HL-60/S4 treated with phorbol 12-myristate 13-acetate at 8.2 ng/mL for 4 days and 3 days (cell line): ENCODE measurements around the gene GORASP1.

Experiments
- in situ Hi-C: fragments of 300-500 bp; cut with MboI; formaldehyde crosslinking; loops from 2 replicates; pipeline ENCODE4 v1.15.0; 2022; ENCODE audit warnings: low sequenced_read_pairs

GORASP1 gene

DNA sequence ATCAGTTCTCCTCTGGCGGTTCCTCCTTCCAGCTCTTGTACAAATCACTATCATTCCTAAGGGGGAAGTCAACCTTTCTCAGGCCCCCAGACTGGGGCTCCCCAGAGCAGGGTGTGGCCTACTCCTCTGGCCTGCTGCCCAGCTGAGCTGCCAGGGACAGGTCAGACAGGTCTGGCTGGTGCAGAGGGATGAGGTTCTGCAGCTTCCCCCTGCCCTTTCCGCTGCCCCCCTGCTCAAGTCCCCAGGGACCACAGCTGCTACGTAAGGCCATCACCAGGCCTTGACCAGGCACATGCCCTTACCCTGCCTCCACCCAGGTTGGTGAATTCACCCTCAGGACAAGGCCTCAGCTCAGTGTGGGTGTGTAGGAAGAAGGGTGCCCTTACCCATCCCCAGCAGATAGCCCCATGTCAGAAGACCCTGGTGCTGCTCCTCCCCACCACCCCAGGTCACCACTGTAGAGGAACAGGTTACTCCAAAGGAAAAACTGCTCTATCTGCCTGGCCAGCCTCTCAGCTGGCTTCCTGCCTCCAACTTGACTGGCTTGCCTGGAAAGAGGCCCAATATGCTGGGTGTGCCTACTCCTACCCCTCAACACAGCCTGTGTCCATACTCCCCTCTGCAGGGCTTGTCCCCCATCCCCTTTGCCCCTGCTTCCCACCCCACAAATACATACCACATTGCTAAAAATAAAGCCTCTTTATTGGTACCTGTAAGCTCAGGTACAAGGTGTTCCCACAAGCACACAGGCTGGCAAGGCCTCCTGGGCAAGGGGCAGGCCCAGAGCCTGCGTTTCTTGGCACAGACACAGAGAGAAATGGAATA lies 34.0 kb upstream of the GORASP1 start:
- in situ Hi-C loops: no loop called here

DNA sequence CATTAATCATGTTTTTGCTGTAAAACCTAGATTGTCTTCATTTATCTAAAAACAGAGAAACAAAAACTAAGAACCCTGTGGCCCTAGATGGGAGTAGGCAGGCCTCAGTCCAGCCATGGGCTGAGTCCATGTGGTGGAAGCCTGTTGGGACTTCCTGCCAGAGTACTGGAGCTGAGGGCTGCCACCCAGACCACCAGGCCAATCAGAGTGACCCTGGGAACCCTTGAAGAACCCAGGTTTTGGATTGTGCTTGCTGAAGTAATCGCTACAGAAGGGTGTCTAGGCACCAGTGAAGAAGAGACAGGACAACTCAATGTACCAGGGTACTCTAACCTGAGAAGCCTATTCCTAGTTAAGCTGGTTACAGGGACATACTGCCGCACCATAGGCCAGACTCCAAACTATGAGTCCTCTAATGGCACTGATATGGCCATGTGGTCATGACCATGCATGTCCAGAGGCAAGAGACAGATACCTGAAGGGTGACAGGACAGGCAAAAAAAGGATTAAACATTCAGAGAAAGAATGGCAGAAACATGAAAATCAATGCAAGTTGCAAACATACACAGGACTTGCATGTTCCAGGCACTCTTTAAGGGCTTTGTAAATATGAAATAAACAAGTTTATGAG lies 33.0 kb upstream of the GORASP1 start:
- in situ Hi-C loops: no loop called here

DNA sequence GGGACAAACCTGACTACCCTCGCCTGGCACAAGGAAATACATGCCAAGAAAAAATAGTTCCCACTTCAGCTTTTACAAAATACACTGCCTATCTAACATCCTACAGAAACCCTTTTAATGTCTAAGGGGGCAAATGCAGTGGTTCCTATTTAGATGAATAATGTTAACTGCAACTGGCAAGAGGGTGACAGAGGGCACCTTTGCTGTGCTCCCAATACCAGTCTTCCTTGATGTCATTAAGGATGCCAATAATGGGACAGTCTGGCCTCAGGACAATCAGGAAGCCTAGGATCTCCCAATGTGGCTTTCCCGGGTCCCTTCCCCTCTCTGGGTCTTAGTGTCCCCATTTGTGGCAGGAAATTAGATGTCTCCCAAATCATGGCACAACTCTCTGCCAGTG lies 32.0 kb upstream of the GORASP1 start:
- in situ Hi-C loops: no loop called here

DNA sequence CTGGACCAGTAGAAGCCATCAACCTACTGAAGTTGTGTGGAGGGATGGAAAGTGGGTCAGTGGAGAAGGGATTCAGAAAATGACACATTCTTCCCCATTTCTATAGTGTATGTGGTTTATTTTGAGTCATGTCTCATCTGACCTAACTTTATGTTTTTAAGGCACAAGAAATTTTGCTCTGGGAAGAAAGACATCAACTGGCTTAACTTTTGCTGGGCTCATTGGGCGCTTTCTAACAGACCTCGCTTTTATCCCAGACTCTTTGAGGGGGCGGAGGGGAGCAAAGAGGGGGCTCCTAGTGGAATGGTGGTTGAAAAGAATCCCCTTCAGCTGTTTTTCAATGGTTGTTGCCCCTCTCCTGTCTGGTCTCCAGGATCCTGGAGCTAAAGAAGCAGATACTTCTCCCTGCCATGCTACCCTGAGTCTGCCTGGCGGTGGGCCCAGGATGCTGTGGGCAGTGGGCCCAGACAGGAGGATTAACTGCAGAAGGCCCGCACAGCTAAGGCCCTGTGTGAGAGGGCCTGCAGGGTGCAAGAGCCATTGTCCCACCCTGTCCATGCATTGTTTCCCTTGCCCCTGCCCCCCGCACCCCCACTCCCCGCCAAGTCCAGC lies 31.5 kb upstream of the GORASP1 start:
- in situ Hi-C loops: no loop called here

DNA sequence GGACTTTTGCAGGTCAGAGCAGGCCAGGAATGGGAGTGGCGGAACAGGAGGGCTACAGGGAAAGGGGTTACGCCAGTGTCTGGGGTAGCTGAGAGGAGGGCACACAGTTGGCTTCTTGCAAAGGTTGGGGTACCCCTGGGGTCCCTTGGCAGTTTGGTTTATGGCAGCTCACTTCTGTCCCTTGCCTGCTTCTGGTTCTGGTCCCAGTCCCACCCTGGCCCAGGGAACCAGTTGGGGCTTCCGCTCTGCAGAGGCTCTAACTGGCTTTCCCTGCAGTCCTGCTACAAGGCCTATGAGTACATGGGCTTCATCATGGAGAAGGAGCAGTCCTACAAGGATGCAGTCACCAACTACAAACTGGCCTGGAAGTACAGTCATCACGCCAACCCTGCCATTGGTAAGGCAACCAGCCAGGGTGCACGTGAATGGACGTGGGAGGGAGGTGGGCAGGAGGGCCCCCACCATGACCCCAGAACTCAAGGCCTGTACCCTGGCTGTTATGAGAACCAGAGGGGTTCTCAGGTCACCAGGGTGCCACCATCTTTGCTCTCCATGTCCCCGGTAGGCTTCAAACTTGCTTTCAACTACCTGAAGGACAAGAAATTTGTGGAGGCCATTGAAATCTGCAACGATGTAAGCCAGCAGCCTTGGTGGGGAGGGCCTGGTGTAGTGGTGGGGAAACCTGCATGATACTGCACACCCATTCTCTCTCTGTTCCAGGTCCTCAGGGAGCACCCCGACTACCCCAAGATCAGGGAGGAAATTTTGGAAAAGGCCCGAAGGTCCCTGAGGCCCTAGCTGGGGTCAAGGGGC lies 30.8 kb upstream of the GORASP1 start:
- in situ Hi-C loops: no loop called here

DNA sequence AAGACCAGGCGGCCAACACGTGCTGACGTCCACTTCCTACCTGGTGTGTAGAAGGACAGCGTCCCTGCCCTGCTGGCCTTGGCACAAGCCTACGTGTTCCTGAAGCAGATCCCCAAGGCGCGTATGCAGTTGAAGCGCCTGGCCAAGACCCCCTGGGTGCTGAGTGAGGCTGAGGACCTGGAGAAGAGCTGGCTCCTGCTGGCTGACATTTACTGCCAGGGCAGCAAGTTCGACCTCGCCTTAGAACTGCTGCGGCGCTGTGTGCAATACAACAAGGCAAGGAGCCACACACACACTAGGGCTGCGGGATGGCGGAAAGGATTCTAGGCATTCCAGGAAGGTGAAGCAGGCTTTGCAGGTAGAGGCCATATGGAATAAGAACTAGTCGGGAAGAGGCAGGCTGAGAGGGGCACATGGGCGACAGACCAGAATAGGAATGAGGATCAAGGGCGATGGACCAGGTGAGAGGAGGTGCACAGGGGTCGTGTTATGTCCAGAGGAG lies 30.1 kb upstream of the GORASP1 start:
- in situ Hi-C loops: no loop called here

DNA sequence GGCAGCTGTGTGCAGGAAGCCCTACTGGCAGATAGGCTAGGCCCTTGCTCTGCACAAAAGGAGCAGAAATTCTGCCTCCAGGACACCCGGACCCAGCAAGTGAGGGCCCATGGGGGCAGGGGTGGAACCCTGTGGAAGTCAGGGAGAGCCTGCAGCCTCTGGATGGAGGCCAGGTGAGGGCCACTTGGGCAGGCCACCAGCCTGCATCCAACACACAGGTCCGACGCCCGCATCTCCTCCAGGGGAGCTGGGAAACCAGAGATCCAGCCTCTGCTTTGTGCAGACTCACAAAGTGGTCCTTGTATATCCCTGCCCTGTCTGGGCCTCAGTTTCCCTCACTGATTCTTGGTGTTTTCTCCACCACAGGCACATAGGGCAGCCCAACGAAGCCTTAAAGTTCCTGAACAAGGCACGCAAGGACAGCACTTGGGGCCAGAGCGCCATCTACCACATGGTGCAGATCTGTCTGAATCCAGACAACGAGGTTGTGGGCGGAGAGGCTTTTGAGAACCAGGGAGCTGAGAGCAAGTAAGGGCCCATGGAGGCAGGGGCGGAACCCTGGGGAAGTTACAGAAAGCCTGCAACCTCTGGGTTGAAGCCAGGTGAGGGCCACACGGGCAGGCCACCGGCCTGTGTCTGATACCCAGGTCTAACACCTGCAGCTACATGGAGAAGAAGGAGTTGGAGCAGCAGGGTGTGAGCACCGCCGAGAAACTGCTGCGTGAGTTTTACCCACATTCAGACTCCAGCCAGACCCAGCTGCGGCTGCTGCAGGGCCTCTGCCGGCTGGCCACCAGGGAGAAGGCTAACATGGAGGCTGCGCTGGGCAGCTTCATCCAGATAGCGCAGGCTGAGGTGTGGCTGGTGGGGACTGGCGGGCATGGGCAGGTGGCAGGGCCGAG lies 29.4 kb upstream of the GORASP1 start:
- in situ Hi-C loops: no loop called here

DNA sequence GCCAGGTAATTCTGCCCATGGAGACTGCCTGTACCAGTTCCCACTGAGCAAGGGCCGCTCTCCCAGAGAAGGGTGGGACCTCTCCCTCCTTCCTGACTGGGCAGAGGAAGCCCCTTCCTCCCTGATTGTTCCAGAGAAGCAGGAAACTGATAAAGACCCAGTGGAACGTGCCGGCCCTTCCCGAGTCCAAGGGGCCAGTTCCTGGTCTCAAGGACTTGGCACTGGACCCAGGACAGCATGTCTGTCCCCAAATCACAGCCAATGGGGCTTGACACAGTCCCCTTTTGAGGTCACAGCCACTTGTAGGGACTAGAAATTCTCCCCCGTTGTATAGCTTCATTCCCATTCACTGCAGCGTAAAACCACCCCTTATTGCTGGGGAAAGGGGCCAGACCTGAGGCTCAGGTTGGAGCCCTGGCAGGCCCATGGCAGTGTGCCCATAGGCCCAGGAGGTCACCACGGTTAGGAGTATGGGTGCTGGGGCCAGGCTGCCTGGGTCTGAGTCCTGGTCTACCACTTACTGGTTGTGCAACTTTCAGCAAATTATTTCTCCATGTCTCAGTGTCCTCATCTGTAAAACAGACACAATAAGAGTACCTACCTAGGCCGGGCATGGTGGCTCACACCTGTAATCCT lies 27.9 kb upstream of the GORASP1 start:
- in situ Hi-C loops: no loop called here

DNA sequence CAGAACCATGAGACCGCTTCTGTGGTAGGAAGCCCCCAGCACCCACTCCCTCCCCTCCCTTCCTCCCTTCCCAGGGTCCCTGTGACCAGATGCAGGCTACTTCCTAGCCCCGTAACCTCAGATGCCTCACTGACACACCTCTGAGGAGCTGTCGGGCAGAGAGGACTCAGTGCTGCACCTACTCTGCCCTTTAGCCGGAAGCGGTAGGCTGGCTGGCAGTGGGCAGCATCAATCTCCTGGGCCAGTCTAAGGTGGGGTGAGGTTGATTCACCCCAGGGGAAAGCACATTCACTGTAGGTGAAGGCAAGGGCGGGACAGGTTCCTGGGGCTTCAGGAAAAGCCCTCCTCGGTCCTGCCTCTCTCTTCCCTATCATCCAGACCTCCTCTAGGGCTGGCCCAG lies 26.9 kb upstream of the GORASP1 start:
- in situ Hi-C loops: no loop called here

DNA sequence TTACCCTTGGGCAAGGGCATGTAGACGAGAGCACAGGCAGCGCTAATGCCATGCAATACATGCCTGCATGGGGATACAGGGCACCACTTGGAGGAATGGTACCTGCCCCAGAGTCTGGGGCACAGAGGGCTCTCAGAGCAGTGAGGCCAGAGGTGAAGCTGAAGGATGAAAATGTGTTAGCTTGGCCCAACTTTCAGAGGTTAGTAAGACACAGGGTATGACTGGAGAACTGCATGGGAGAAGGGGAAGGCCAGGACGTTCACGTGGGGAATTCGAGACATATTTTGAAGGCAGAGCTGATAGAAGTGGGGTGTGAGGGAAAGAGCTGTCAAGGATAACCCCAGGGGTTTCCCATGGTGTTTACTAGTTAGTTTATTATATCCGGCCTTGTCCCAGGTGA lies 26.4 kb upstream of the GORASP1 start:
- in situ Hi-C loops: no loop called here

DNA sequence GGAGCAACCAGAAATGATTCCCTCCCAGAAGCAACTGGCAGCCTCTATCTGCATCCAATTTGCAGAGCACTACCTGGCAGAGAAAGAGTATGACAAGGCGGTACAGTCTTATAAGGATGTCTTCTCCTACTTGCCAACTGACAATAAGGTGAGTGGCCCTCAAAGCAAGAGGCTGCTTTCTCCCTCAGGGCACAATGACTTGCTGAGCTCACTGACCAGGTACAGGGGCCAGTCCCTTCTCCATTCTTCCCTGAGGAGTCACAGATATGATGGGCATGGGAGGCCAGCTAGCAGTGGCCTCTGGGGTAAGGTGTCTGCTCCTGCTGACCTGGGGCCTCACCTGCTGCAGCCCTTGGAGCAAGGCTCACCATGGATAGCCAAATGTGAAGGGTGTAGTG lies 25.7 kb upstream of the GORASP1 start:
- in situ Hi-C loops: no loop called here

DNA sequence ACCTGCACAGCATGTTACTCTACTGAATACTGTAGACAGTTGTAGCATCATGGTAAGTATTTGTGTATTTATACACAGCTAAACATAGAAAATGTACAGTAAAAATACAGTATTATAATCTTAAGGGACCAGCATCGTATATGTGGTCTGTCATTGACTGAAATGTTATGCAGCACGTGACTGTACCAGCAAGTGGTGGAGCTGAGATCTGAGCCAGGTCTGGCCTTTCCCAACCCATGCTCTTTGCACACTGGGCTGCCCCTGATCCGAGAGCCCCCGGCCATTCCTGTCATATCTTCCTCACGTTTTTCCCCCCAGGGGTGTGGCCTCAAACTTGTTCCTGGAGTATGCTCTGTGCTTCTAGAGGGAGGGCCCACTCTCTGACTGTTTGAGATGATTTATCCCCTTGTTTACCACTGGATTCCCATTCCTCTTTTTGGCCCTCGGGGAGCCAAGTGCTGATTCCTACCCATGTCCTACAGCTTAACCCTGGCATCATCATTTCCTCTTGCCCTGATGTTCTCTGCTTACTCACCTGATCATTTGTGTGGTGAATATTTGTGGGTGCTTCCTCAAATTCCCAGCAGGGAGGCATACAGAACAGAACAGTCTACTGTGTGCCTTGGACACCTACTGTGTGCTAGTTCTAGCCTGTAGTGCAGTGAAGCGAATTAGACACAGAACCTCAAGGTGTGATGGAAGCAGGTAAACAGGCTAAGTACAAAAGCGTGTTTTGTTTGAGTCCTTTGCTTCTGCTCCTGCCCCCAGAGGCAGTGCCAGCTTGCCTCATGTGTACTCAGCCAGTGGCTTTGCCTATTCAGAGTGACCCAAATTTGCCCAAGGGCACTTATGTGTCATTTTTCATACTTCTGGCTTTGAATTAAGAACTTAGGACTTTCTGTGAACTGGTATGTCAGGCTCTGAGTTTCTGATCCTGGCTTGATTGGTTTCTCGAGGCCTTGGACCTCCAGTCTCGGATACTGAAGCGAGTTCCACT lies 25.0 kb upstream of the GORASP1 start:
- in situ Hi-C loops: no loop called here

DNA sequence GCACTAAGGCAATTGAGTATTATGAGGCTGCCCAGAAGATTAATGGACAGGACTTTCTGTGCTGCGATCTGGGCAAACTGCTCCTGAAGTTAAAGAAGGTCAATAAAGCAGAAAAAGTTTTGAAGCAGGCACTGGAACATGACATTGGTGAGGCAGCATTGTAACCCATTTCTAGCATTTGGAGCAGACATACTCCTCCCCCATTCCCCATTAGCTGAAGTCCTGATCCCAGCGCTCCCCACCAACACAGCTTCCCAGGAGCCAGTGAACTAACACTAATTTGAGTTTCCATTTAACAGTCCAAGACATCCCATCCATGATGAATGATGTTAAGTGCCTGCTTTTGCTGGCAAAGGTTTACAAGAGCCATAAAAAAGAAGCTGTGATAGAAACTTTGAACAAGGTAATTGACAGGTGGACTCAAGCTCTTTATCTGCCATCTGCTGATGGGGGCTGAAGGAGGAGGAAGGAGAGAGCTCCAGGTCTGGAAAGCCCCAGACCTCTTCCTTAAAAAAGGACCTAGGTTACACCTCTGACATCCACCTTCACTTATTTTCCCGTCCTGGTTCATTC lies 23.4 kb upstream of the GORASP1 start:
- in situ Hi-C loops: no loop called here

DNA sequence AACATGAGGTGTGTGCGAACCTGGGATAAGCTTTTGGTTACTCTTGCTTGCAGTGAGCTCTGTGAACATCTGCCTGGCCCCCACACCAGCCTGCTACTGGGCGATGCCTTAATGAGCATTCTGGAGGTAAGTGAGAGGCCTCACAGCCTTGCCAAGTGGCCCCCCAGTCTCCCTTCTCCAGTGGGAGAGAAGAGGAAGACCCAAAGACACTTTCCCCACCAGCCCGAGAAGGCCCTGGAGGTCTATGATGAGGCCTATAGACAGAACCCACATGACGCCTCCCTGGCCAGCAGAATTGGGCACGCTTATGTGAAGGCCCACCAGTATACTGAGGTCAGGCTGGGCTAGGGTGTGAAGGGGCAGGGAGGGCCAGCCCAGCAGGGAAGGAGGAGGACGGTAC lies 22.6 kb upstream of the GORASP1 start:
- in situ Hi-C loops: no loop called here

DNA sequence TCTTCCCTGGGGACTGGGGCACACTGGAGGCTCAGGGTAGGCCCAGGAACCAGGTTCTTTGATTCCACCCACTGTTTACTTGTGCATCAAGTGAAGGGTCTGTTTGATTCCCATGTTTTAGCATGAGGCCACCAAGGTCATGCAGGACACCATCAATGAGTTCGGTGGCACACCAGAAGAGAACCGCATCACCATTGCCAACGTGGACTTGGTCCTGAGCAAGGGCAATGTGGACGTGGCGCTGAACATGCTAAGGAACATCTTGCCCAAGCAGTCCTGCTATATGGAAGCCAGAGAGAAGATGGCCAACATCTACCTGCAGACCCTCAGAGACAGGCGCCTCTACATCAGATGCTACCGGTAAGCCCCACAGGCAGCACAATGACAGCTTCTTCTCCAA lies 21.5 kb upstream of the GORASP1 start:
- in situ Hi-C loops: no loop called here

DNA sequence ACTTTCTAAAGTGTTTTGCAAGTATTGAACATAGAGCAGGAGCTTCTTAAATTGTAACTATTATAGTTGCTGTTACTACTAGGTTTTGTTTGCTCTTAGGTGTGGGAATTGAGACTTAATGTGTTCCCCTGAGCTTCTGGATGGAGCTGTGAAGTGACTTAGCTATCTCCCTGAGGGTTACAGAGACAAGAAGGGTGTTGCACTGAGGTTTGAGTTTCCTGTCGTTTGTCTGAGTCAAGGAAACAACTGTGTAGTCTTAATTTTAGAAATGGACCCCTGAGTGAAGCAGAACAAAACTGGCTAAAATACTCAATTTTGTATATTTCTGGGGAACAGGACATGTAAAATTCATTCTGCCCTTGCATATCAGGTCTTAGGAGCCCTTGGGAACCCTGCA lies 20.5 kb upstream of the GORASP1 start:
- in situ Hi-C loops: no loop called here

DNA sequence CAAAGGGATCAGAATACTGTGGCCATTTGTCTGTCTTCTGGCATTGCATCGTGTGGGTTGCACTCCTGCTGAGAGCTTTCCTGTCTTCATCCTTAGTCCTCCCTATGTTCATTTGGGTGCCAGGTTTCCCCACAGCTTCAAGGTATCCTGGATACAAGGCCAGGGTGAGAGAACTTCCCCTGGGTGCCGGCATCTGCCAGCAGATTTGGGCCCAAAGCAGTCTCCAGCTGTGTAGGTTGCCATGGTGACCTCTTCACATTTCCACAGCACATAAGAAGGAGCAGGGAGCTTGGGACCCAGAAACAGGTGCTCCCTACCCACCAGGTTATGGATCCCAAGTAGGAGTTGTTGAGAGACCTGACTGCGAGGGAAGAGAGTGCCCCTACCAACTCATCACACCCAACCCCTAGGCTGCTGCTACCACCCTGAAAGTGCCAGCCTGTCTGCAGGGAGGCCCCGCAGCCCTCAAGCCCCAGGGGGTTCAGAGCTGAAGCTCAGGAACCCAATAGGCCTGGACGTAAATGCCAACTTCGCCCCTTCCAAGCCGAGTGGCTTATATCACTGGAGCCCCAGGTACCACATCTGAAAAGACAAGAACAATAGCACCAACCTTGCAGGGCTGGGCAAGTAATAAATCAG lies 20.0 kb upstream of the GORASP1 start:
- in situ Hi-C loops: no loop called here
